Measurements from ENCODE around the gene NSG1. TPM values are rescaled to one million over a fixed set of nuclear protein-coding genes. Genes with fewer than 3 reads are reported as not detected.
A peak's percentile ranks its signal among the peaks of the same experiment; 100 is the strongest.

NSG1 gene
- total RNA-seq, 1 donor from 2014 or later = 0.27 TPM

DNA sequence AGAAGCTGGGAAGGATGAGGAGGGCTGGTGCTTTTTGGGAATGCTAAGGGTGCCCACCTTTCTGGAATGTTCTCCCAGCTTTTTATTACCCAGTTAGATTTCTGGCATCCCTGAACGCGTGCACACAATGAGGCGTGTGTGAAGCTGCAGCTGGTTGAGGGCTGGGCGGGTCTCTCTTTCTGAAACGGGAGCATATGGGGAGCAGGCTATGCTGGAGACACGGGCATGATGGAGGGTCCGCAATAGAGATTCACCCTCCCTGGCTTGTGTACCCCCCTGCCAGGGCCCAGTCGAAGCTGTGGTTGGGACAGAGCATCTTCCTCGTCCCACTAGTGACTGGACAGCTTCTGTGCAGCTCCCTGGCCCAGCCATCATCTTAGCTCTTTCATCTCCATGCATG lies 8.5 kb downstream of the NSG1 start:
- DNase-seq (ENCODE audit: low read depth) = no peak

DNA sequence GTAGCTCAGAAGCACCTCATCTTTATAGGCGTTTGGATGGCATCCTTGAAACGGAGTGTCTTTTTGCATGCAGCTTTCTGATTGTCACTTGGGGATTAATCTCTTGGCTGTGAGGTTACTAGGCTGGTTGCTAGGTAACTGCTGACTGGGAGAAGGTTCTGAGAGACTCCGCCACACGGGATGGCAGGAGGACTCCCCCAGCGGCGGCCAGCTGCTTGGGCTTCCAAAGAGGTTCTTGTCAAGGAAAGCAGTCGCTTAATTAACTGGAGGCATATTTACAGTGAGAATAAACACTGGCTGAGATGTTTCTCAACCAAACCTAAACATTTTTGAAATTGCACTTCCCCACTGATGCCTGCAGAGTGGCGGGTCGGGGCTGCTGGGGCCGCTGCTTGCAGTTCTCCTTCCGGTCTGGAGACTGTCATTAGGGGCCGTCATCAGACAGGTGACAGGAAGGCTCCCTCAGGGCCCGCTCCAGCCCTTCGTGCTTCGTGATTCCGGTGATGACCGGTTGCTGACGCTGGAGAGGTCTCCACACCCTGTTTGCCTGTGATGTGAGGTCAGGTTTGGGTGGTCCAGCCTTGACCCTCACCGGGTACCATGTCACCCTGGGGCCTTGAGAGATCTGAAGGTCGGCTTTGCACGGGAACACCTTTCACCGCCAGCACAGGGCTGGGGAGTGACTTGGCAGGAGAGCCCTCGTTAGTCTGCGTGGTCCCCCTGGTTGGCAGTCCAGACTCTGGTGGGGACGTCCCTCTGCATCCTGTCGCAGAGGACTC lies 9.1 kb downstream of the NSG1 start:
- no peak for DNase-seq (ENCODE audit: low read depth)

DNA sequence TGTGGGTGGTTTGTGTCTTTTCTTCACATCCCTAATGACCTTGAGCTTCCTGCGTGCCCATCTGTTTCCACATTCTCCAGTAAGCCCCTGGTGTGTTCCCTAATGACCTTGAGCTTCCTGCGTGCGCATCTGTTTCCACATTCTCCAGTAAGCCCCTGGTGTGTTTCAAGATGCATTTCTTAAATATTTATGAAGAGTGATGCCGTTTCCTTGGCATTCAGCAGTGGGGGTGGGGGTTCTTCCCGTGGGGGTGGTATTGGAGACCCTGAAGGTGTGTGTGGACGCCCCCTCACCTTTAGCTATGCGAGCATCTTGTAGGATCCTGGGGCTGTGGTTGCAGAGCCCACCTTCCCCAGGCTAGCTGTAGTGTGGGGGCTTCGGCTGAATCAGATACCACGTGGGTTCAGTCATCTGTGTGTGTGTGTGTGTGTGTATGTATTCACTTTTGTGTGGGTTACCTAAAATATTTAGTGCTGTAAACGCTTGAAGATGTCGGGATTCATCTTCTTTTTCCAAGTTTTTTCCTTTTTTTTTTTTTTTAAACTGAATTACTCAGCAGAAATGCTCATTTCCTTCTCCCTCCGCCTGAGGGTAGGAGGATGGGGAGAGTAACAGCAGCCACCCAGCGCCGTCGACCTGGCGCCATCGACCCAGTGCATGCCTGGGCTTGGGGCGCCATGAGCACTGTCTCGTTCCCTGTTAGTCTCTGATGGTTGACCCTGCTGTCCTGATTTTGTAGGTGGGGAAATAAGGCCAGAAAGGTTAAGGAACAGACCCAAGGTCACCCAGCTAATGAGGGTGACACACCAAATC lies 9.9 kb downstream of the NSG1 start:
- no peak for DNase-seq (ENCODE audit: low read depth)

DNA sequence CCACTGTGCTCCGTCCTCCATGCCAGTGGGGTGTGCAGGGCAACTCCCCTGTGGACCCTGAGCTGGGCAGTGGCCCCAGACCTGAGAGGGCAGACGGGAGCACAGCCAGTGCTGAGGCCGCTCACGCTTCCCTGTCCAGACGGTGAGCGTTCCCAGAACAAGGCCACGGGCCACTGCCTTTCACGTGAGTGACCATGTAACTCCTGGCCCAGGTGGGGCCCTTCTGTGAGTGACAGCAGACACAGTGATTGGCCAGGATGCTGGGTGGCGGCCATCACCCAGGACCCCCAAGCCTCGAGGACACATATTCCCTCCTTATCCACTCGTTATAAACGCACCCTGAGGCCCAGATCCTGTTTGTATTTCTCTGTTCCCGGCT lies 10.5 kb downstream of the NSG1 start:
- no peak for DNase-seq (ENCODE audit: low read depth)

DNA sequence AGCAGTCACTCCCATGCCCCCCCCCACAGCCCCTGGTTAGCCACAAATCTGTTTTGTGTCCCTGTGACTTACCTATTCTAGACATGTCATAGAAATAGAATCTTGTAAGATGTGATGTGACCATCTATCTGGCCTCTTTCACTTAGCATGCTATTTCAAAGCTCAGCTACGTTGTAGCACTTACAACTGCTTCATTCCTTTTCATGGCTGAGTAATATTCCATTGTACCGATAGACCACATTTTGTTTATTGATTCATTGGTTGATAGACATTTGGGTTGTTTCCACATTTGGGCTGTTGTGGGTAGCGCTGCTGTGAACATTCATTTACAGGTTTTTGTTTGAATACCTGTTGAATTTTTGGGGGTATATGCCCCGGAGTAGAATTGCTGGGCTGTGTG lies 11.5 kb downstream of the NSG1 start:
- no peak for DNase-seq (ENCODE audit: low read depth)

DNA sequence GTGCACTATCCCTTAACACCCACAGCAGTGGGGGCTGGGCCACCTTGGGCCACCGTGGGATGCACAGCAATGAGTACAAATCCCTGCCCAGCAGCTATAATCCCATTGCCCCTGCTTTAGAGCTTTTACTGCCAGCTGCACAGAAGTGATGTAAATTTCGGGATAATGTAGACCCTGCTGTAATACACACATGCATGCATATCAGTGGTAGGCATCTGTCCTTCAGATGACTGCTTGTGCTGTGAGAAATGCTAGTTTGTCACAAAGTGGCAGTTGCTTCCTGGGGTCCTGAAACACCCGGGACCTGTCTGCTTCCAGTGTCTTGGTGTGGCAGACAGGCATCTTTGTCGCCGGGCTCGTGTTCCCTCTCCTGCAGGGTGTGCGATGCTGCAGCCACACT lies 14.1 kb downstream of the NSG1 start:
- DNase-seq (ENCODE audit: low read depth) = no peak

DNA sequence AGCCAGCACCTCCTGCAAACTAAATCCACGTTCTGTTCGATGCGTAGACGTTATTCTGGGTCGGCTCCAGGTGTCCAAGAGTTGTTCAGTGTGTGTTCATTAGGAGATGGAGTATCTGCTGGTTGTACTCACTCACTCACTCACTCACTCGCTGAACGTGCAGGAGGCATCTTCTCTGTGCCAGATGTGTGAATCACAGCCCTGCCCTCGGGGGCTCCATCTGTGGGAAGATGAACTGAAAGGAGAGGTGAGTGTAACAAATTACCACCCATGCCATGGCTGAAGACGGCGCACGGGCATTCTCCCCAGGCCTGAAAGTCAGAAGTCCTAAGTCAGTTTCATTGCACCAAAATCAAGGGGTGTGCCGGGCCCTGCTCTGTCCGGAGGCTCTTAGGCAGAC lies 16.1 kb downstream of the NSG1 start:
- DNase-seq (ENCODE audit: low read depth) = no peak

DNA sequence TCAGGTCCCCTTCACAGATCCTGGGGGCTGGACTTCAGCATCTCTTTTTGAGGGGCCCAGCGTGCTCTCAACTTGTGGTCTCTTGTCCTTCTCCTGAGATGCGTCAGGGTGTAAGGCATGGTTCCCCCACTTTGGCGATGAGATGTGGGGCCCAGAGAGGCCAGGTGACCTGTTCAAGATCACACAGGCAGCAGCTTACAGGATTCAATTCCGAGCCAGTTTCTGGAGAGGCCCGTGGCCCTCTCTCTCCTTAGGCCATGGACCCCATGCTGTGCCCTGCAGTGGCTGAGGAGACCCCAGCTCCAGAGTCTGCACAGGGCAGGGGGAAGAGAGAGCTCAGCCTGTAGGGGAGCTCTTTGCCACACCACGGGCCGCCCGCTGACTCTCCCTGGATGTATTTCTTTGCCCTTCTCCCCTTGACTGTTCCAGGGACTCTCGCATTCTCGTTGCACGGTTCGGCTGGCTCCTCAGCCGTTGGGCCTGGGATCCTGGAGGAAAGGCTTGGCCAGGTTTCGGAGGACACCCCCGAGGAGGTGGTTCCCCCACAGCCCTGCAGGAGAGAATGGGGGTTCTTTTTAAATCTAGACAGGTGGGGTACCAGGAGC lies 18.6 kb downstream of the NSG1 start:
- no peak for DNase-seq (ENCODE audit: low read depth)

DNA sequence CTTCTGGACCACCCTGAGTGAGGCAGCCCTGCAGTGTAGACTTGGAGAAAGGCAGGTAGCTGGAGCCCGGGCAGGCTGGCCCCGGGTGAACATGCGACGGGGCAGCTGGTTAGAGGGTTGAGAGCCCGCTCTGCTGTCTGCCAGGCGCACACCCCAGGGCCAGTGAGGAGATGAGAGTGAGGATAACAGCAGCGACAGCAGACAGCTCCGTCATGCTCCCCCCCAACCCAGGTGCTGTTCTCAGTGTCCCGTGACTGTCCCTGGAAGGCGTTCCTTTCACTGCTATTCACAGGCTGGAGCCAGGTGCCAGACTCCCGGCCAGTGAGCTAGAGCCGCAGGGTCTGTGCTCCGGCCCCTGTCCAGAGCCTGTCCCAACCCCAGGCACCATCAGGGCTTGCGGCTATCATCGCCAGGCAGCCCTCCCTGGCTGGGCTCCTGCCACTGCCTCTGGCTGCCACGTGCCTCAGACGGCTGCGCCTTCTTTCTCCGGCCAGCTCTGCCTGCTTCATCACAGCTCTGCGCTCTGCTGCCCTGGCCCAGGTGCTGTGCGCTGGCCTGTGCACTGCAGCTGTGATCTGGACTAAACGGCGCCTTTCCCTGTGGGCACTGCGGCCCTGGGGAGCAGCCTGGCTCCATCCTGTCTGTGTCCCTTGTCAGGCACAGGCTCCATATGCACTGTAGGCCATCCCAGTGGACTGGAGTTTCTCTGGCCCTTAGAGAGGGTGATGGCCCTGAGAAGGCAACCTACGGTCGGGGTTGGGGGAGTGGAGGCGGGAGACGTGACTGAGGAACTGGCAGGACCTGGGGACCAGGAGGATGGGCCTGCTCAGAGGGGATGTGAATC lies 19.8 kb downstream of the NSG1 start:
- no peak for DNase-seq (ENCODE audit: low read depth)

DNA sequence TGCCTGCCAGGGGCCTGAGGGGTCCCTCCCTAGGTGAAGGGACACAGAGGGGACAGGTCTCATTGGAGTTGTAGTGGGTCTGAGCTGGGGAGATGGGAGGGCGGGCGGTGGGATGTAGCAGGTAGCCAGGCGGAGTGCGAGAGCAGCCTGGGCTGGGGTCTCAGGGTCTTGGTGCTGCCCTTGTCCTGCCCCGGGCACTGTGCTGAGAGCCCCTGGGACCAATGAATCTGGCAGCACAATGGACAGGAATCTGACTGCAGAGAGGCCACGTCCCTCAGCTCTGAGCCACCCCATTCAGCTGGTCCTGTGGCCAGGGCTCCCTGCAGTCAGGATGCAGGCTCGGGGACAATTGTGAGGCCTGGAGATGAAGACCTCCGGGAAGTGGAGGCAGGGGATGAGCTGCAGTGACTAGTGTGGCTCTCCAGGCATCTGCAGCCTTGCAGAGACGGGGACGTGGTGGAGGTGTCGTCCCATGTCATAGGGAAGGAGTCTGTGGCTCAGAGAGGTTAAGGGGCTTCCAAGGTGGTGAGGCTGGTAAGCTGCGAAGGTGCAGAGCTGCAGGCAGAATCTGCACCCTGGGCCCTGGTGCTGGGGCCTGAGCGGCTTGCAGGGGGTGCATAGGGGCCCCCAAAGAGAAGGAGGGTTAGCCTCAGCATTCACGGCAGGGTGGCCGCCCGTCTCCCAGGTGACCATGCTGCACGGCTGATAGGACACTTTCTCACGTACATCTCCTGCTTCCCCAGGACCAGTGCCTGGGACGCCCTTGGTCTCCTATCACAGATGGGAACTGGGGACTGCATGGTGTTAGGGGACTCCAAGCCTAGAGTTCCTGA lies 20.6 kb downstream of the NSG1 start:
- no peak for DNase-seq (ENCODE audit: low read depth)

DNA sequence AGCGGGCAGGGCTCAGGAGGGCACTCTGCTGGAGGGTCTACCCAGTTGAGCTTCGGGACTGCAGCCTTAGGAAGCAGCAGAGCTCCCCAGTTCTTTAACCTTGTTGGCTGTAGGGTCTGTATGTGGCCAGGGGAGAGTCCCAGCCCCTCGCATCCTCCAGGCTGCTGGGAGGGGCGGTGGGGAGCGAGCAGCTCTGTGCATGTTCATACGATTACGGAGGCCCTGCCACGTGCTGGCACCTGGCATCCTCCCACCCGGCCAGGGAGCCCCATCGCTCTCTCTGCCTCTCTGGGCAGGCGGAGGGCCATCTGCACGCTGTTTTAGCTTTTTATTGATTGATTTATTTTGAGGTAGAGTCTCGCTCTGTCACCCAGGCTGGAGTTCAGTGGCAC lies 21.2 kb downstream of the NSG1 start:
- no peak for DNase-seq (ENCODE audit: low read depth)

DNA sequence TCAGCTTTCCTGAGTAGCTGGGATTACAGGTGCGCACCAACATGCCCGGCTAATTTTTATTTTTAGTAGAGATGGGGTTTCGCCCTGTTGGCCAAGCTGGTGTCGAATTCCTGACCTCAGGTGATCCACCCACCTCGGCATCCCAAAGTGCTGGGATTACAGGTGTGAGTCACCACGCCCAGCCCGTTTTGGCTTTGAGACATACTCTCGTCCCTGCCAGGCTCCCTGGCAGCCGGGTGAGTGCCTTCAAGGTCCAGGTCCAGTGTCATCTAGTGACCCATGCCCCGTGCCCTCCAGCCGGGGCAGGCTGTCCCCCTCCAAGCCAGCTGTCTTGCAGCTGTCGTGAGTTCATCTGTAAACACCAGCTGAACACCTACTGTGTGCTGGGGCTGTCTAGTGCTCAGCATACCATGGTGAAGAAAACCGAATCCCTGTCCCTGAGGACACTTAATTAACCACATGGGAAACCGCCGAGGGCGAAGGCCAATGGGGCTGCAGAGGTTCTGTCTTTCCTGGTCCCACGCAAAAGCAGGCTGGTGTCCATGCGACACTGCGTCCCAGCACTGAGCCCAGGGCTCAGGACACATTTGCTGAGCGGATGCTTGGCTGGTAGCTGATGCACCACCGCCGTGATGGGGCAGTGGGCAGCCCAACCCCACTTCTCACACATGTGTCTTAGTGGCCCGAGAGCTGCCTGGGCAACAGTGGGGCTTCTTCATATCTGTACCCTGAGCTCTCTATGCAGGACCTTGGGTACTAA lies 21.9 kb downstream of the NSG1 start:
- DNase-seq (ENCODE audit: low read depth) = no peak

DNA sequence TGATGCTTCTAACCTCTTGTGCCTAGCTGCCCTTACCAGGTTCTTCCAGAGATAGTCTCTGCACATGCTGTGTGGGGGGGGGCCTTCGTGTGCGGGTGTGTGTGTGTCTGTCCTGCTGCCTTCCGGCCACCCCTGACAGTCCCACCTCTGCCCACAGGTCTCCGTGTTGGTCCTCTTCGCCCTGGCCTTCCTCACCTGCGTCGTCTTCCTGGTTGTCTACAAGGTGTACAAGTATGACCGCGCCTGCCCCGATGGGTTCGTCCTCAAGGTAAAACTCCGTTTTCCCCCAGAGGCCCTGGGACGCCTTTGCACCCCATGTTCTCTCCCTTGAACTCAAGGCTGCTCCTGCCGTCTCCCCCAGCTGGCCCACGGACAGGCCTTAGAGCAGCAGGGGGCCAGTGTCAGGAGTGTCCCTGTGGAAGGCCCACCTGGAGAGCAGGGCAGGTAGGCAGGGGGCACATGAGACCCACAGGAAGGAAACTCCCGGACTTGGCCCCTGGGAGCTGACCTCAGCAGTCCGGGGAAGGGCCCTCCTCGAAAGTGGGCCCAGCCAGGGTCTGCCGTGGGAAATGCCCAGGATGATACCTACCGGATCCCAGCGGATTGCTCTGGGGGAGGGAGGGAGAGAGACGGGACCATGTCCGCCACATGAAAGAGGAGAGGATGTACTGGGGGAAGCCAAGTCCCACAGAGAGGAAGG lies 22.7 kb downstream of the NSG1 start:
- no peak for DNase-seq (ENCODE audit: low read depth)

DNA sequence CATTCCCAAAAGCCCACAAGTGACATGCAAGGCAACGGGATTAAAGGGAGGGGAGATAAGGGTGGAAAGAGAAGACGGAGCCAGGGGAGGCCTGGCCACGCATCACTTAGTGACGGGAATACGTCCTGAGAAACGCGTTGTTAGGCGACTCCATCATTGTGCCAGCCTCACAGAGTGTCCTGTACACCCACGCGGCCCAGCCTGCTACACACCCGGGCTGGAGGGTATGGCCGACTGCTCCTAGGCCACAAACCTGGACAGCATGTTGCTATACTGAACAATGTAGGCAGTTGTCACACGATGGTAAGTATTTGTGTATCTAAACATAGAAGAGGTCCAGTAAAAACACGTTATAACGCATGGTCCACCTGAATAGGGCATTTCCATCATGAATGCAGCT lies 23.4 kb downstream of the NSG1 start:
- DNase-seq (ENCODE audit: low read depth) = no peak

DNA sequence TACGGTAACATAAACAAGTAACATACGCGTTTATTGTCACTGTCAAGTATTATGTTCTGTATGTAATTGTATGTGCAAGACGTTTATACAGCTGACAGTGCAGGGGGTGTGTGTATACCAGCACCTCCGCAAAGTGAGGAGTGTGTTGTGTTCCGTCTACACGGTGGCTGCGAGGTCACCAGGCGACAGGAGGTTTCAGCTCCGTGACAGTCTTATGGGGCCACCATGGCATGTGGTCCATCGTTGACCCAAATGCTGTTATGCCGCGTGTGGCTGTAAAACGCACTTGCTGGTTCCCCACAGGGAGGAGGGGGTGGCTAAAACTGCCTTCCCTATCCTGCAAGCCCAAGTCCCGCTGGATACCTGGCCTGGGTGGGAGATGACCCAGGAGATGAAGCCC lies 25.0 kb downstream of the NSG1 start:
- no peak for DNase-seq (ENCODE audit: low read depth)

DNA sequence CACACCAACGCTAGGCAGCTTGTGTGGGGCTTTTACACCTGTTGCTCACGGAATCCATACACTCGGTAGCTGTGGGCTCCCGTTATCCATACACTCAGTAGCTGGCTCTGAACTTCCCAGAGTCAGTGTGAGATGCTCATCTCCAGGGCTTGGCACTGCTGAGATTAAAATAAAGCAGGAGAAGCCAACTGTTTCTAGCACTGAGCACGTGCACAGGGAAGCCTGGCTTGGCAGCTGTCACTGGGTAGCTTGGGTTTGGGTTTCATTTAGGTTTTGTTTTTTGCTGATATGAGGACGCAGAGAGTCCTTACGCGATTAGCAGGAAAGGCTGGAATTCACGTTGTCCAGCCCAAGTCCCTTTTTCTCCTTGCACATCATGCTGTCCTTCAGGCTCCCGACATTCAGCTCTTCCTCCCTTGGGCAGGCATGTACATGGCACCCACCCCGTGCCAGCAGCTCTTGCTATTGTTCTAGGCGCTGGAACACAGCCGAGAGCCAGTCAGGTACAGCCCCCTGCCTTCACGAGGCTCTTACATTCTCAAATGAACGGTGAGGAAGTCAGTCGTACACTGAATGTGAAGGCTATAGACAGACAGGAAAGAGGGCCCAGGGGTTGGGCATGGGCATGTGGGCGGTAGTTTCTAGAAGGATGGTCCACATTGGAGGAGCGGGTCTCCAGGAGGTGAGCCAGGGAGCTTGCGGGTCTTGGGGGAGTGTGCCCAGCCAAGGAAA lies 25.9 kb downstream of the NSG1 start:
- DNase-seq (ENCODE audit: low read depth) = peak; percentile 82

DNA sequence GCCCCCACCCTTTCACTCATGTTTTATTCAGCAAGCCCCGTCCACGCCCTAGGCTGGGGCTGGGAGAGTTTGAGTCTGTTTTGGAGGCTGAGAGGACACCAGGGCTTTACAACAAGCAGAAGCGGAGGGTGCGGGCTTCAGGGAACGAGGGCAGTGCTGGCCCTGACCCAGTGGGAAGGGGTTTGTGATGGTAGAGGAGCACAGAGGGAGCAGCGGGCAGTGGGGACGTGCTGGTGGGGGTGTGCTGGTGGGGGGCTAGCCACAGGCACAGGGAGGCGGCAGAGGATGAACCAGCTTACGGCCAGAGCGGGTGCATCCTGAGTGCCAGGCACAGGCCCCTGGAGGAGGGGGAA lies 26.4 kb downstream of the NSG1 start:
- DNase-seq (ENCODE audit: low read depth) = no peak

DNA sequence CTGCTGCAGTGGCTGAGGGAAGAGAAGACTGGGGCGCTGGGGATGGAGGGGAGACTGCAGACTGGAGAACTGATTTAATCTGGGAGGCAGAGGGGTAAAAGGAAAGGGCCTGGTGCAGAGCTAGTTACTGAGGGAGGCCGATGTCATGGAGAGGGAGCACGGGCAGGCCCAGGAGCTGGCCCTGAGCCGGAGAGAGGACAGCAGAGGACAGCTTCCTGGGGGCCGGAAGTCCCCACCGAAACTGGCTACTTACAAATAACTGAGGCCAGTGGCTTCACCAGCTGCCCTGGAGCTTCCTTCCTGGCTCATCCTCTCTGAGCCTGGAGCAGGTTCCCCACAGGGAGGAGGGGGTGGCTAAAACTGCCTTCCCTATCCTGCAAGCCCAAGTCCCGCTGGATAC lies 26.9 kb downstream of the NSG1 start:
- no peak for DNase-seq (ENCODE audit: low read depth)

Data from myocyte (in vitro differentiated cells).